Neuronal stem cell (in vitro differentiated cells): ENCODE data around the gene GOLGA6L22.
"Not testable (repeated sequence)": the region's sequence is repeated elsewhere in the genome, so short reads cannot be mapped to it uniquely, and the experiment has no call there.

Source experiments
- DNase-seq: peaks from one replicate; pipeline ENCODE4 v3.0.0-alpha.2; 2013; ENCODE audit warnings: low spot score
- H2AFZ ChIP-seq: one replicate; pipeline ENCODE4 v1.6.1; 2013; ENCODE audit warnings: mild to moderate bottlenecking, low read length, inconsistent platforms
- H2AK5ac ChIP-seq: 2 replicates; pipeline ENCODE4 v1.6.1; 2013; ENCODE audit warnings: low read depth, mild to moderate bottlenecking, inconsistent platforms, low read length, moderate library complexity, mixed read lengths
- H2BK120ac ChIP-seq: 2 replicates; pipeline ENCODE4 v1.6.1; 2013; ENCODE audit warnings: low read depth, mild to moderate bottlenecking, inconsistent platforms, low read length, moderate library complexity, mixed read lengths
- H2BK12ac ChIP-seq: one replicate; pipeline ENCODE4 v1.6.1; 2013; ENCODE audit warnings: low read length, inconsistent platforms
- H2BK15ac ChIP-seq: 2 replicates; pipeline ENCODE4 v1.6.1; 2013; ENCODE audit warnings: mild to moderate bottlenecking, low read length, inconsistent platforms, mixed read lengths
- H2BK5ac ChIP-seq: one replicate; pipeline ENCODE4 v1.6.1; 2013; ENCODE audit warnings: inconsistent platforms, mild to moderate bottlenecking, low read length, moderate library complexity
- H3K14ac ChIP-seq: one replicate; pipeline ENCODE4 v1.6.1; 2013; ENCODE audit warnings: low read length, inconsistent platforms
- H3K18ac ChIP-seq: 2 replicates; pipeline ENCODE4 v1.6.1; 2013; ENCODE audit warnings: low read length, inconsistent platforms
- H3K23ac ChIP-seq: 2 replicates; pipeline ENCODE4 v1.6.1; 2013; ENCODE audit warnings: low read depth, mild to moderate bottlenecking, mixed read lengths, low read length, inconsistent platforms; ENCODE audit not compliant: poor library complexity
- H3K27ac ChIP-seq: replicated peaks from 3 replicates; pipeline ENCODE4 v1.5.1; 2013; ENCODE audit warnings: low read length, inconsistent platforms
- H3K27me3 ChIP-seq, 3 experiments: 2 replicates each; pipeline ENCODE4 v1.6.1; 2013; ENCODE audit warnings: low read length in 3 of 3, mild to moderate bottlenecking in 2 of 3, inconsistent platforms in 1 of 3, low read depth in 1 of 3, mixed read lengths in 1 of 3, moderate library complexity in 1 of 3; ENCODE audit not compliant: control insufficient read depth in 3 of 3, insufficient read depth in 3 of 3
- H3K36me3 ChIP-seq, 2 donors: replicated peaks in 1 of 2; 2 replicates each; pipeline ENCODE4 v1.6.1; 2013; ENCODE audit warnings: low read length in 2 of 2; ENCODE audit not compliant: control insufficient read depth in 2 of 2, insufficient read depth in 2 of 2
- H3K4ac ChIP-seq: 2 replicates; pipeline ENCODE4 v1.6.1; 2013; ENCODE audit warnings: inconsistent platforms, mild to moderate bottlenecking, low read length, moderate library complexity
- H3K4me1 ChIP-seq, 2 donors: 1 replicate in 1 of 2; 2 replicates in 1 of 2; pipeline ENCODE4 v1.6.1; 2013; ENCODE audit warnings: low read length in 2 of 2, low read depth in 1 of 2; ENCODE audit not compliant: control insufficient read depth in 2 of 2, insufficient read depth in 1 of 2
- H3K4me2 ChIP-seq: one replicate; pipeline ENCODE4 v1.6.1; 2013; ENCODE audit warnings: mild to moderate bottlenecking, low read length, inconsistent platforms; ENCODE audit not compliant: insufficient read depth, poor library complexity, severe bottlenecking
- H3K4me3 ChIP-seq, 2 donors: 2 replicates each; pipeline ENCODE4 v1.5.1; 2013; ENCODE audit warnings: low read length in 2 of 2, mild to moderate bottlenecking in 2 of 2, inconsistent platforms in 1 of 2, moderate library complexity in 1 of 2
- H3K79me1 ChIP-seq: one replicate; pipeline ENCODE4 v1.6.1; 2013; ENCODE audit warnings: low read depth, mild to moderate bottlenecking, inconsistent platforms, low read length, moderate library complexity
- H3K9ac ChIP-seq: one replicate; pipeline ENCODE4 v1.6.1; 2013; ENCODE audit warnings: mild to moderate bottlenecking, low read depth, low read length, inconsistent platforms; ENCODE audit not compliant: poor library complexity
- H3K9me3 ChIP-seq, 2 donors: replicated peaks in 1 of 2; 2 replicates each; pipeline versions ENCODE3 to v1.6.1; 2013; ENCODE audit warnings: low read length in 2 of 2, mild to moderate bottlenecking in 2 of 2, inconsistent platforms in 1 of 2, low read depth in 1 of 2, mixed read lengths in 1 of 2, moderate library complexity in 1 of 2; ENCODE audit not compliant: control insufficient read depth in 2 of 2, insufficient read depth in 1 of 2
- H4K8ac ChIP-seq: one replicate; pipeline ENCODE4 v1.6.1; 2013; ENCODE audit warnings: low read depth, mild to moderate bottlenecking, inconsistent platforms, low read length, moderate library complexity
- H4K91ac ChIP-seq: one replicate; pipeline ENCODE4 v1.6.1; 2013; ENCODE audit warnings: low read length, low read depth, mild to moderate bottlenecking, inconsistent platforms; ENCODE audit not compliant: poor library complexity
- WGBS, 2 donors: extraction: QIAGEN DNeasy Blood & Tissue Kit; methylation state at CpG; one replicate each; pipeline ENCODE4 v1.1.7; 2013; ENCODE audit warnings: missing lambda C conversion rate in 2 of 2, mixed read lengths in 1 of 2; ENCODE audit not compliant: insufficient read length in 2 of 2, insufficient replicate concordance in 1 of 2; ENCODE audit errors: extremely low coverage in 2 of 2; 5-methylcytosine and 5-hydroxymethylcytosine counted together

GOLGA6L22 gene

DNA sequence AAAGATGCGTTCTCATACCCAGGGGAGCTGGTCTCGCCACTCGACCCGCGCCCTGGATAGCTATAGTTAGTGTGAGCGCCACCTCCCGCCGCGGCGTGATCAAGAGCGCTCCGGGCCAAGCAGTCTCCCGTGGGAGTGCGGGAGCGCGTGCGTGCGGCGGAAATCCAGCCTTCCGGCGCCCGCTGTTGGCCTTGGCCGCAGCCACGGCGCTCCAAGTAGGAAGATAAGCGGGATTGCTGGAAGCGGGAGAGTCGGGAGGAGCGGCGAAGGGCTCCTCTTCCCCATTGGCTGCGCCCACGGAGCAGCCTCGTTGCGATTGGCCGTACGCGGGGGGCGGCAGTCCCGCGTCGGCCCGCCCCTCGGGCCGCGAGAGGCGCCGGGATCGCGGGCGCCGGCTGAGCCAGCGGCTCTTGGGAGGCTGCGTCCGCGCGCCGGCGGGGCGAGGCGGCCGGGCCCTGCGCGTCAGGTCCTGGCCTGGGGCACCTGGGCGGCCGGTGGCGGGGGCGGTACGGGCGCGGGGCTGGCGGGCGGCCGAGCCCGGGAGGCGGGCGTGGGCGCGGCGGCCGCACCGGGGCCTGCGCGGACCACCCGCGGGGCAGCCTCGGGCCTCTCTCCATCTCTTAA, 35.9 kb downstream of the GOLGA6L22 start:
- H2BK5ac ChIP-seq, H4K8ac ChIP-seq, H3K4ac ChIP-seq, H3K36me3 ChIP-seq, H3K4me1 ChIP-seq, H3K27ac ChIP-seq, H2BK12ac ChIP-seq, H2BK15ac ChIP-seq, H3K9me3 ChIP-seq, H4K91ac ChIP-seq, H2BK120ac ChIP-seq, H2AK5ac ChIP-seq, H3K9ac ChIP-seq, H3K14ac ChIP-seq, H3K79me1 ChIP-seq, H3K27me3 ChIP-seq, H3K23ac ChIP-seq, DNase-seq: not testable (repeated sequence)
- Histone ChIP-seq H2AFZ (peak overlapping the region; percentile 82), H3K18ac (peak overlapping the region; percentile 64), H3K4me2 (peak overlapping the region; percentile 11), H3K4me3 (peak overlapping the region; percentile 49 to 71)
- no CpG with 5 or more reads among the region's 86 CpGs for whole genome bisulfite sequencing, 2 donors

DNA sequence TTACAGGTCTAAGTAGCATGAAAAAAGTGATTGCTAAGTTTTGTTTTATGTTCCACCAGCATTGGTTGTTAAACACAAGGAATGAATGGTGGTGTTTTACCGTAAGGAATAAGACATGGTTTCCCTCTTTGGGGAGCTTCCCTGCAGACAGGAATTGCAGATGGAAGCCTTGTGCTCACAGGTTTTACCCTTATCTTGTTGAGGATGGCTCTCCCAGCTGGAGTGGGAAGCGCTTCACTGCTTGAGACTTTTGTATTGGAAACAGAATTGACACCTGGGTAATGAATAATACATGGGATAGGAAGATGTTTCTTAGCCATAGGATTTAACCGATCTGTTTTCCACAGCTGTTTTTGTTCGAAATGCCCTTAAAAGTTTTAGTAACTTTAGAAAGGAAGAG, 38.5 kb downstream of the GOLGA6L22 start:
- not testable (repeated sequence) for H2BK15ac ChIP-seq, H2AFZ ChIP-seq, H4K91ac ChIP-seq, H2AK5ac ChIP-seq, DNase-seq, H3K23ac ChIP-seq, H2BK12ac ChIP-seq, H2BK5ac ChIP-seq, H3K4me2 ChIP-seq, H3K9me3 ChIP-seq, H3K27me3 ChIP-seq, H3K14ac ChIP-seq, H3K18ac ChIP-seq, H3K9ac ChIP-seq, H2BK120ac ChIP-seq, H3K36me3 ChIP-seq, H3K79me1 ChIP-seq, H4K8ac ChIP-seq, H3K4me3 ChIP-seq, H3K4ac ChIP-seq, H3K4me1 ChIP-seq, H3K27ac ChIP-seq
- WGBS, 2 donors: no CpG with 5 or more reads among the region's 4 CpGs

DNA sequence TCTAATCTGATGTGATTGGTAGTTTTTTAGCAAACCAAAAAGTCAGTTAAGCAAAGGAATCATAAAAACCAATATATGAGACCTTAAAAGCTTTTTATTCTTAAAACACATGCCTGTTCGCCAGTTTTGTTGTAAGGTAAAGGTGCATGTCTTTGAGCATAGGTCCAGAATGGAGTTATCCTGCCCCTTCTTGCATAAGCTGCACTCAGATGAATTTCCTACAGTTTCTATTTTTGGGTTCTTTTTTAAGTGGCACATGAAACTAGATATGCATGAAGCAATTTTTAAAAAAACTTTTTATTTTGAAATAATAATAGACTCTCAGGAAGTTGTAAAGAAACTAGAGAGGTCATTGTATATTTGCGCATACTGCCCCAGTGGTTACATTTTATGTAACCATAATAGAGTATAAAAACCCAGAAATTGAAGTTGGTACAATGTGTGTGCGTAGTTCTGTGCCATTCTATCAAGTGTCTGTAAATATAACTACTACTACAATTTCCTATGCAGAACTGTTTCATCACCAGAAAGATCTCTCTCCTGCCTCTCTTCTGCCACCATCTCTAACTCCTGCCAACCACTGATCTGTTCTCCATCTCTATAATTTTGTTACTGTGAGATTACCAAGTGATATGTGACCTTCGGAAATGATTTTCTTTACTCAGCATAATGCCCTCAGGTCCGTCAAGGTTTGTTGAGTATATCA, 39.7 kb downstream of the GOLGA6L22 start:
- H3K14ac ChIP-seq, H4K91ac ChIP-seq, H3K79me1 ChIP-seq, H3K23ac ChIP-seq, H3K27me3 ChIP-seq, H2AK5ac ChIP-seq, H2BK12ac ChIP-seq, H2BK15ac ChIP-seq, H4K8ac ChIP-seq, DNase-seq, H3K4me3 ChIP-seq, H2BK5ac ChIP-seq, H3K4me2 ChIP-seq, H2BK120ac ChIP-seq, H3K4ac ChIP-seq, H3K18ac ChIP-seq, H3K9ac ChIP-seq, H3K27ac ChIP-seq, H3K36me3 ChIP-seq, H3K4me1 ChIP-seq, H2AFZ ChIP-seq, H3K9me3 ChIP-seq: not testable (repeated sequence)
- no CpG with 5 or more reads among the region's 5 CpGs for WGBS, 2 donors

DNA sequence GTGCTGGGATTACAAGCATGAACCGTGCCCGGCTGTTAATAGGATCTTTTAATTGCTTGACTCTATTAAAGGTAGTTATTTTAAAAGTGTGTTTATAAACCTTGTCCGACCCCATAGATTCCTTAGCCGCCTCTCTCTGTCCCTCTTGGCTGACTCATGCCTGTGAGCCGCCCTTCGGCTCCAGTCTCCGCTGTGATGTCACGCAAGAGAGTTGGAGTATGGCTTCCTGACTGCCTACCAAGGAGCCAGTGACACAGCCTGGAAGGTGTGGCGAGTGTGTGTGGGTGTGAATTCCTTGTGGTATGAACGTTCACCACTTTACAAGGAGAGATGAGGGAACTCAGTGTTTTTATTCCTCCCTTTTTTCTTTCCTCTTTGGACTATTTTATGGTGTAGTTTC, 43.6 kb downstream of the GOLGA6L22 start:
- H3K4me1 ChIP-seq, H4K8ac ChIP-seq, H3K27ac ChIP-seq, H2BK5ac ChIP-seq, H3K27me3 ChIP-seq, H3K18ac ChIP-seq, H2AFZ ChIP-seq, H2BK12ac ChIP-seq, H3K79me1 ChIP-seq, H3K9ac ChIP-seq, H3K4me3 ChIP-seq, H4K91ac ChIP-seq, H3K4ac ChIP-seq, H2AK5ac ChIP-seq, H2BK120ac ChIP-seq, H3K36me3 ChIP-seq, H3K4me2 ChIP-seq, H3K9me3 ChIP-seq, H2BK15ac ChIP-seq, H3K14ac ChIP-seq, H3K23ac ChIP-seq, DNase-seq: not testable (repeated sequence)
- WGBS, 2 donors: no CpG with 5 or more reads among the region's 10 CpGs
